HUES48 (cell line): ENCODE results near the gene SOST.

Source experiments
- H3K27ac ChIP-seq: one replicate; pipeline ENCODE4 v1.7.0; 2013; ENCODE audit warnings: low read depth, low read length, inconsistent platforms
- H3K27me3 ChIP-seq: 2 replicates; pipeline ENCODE4 v1.6.1; 2013; ENCODE audit warnings: mild to moderate bottlenecking, low read length; ENCODE audit not compliant: control insufficient read depth, insufficient read depth
- H3K36me3 ChIP-seq: 2 replicates; pipeline ENCODE4 v1.6.1; 2013; ENCODE audit warnings: low read length; ENCODE audit not compliant: control insufficient read depth, insufficient read depth
- H3K4me1 ChIP-seq: 2 replicates; pipeline ENCODE4 v1.6.1; 2013; ENCODE audit warnings: mild to moderate bottlenecking, low read length; ENCODE audit not compliant: control insufficient read depth, insufficient read depth
- H3K4me3 ChIP-seq: 2 replicates; pipeline ENCODE4 v1.5.1; 2013; ENCODE audit warnings: mild to moderate bottlenecking, low read depth, low read length
- H3K9ac ChIP-seq: 2 replicates; pipeline ENCODE4 v1.6.1; 2013; ENCODE audit warnings: mild to moderate bottlenecking, low read depth, low read length, moderate library complexity
- H3K9me3 ChIP-seq: 2 replicates; pipeline ENCODE4 v1.6.1; 2013; ENCODE audit warnings: low read length; ENCODE audit not compliant: control insufficient read depth, insufficient read depth

The SOST gene

GRCh38 chr17:43766413-43767052, 7.9 kb upstream of the SOST start:
- H3K9ac ChIP-seq: no peak overlapping the region
- no peaks in the 10 kb centered on the region for H3K9me3 ChIP-seq
- H3K36me3 ChIP-seq: peaks cover 27% of the 10 kb centered on the region
- H3K4me1 ChIP-seq: no peaks in the 10 kb centered on the region
- no peaks in the 10 kb centered on the region for H3K27me3 ChIP-seq
- H3K27ac ChIP-seq: no peak overlapping the region
- H3K4me3 ChIP-seq: no peak overlapping the region

GRCh38 chr17:43760254-43760852, 1.8 kb upstream of the SOST start:
- Histone ChIP-seq H3K4me3 (no peak overlapping the region), H3K36me3 (no peaks in the 10 kb centered on the region)

GRCh38 chr17:43759836-43760235, 1.2 kb upstream of the SOST start:
- H3K27ac ChIP-seq: peak overlapping the region; percentile 57
- H3K4me3 ChIP-seq: no peak overlapping the region
- H3K36me3 ChIP-seq: no peaks in the 10 kb centered on the region
- H3K4me1 ChIP-seq: peaks cover 9% of the 10 kb centered on the region
- no peaks in the 10 kb centered on the region for H3K9me3 ChIP-seq
- peaks cover 28% of the 10 kb centered on the region for H3K27me3 ChIP-seq
- H3K9ac ChIP-seq: no peak overlapping the region

More at GRCh38 chr17:43760254-43760852, 1.8 kb upstream of the SOST start:
- Histone ChIP-seq H3K27ac (peak overlapping the region; percentile 57), H3K4me1 (peaks cover 9% of the 10 kb centered on the region), H3K27me3 (peaks cover 23% of the 10 kb centered on the region), H3K9ac (no peak overlapping the region), H3K9me3 (no peaks in the 10 kb centered on the region)

GRCh38 chr17:43758086-43758485, 505 bp downstream of the SOST start:
- H3K4me1 ChIP-seq: peaks cover 9% of the 10 kb centered on the region
- no peak overlapping the region for H3K9ac ChIP-seq
- no peaks in the 10 kb centered on the region for H3K36me3 ChIP-seq
- no peak overlapping the region for H3K4me3 ChIP-seq
- H3K27ac ChIP-seq: no peak overlapping the region
- peaks cover 37% of the 10 kb centered on the region for H3K27me3 ChIP-seq
- H3K9me3 ChIP-seq: no peaks in the 10 kb centered on the region

- Histone ChIP-seq H3K9me3 (no peaks in the 10 kb centered on the region), H3K4me3 (no peak overlapping the region), H3K27ac (no peak overlapping the region), H3K4me1 (peaks cover 9% of the 10 kb centered on the region), H3K27me3 (peaks cover 37% of the 10 kb centered on the region), H3K36me3 (no peaks in the 10 kb centered on the region), H3K9ac (no peak overlapping the region)
Measured at GRCh38 chr17:43757171-43757660, 1.4 kb downstream of the SOST start.

- no peaks in the 10 kb centered on the region for H3K9me3 ChIP-seq
- no peaks in the 10 kb centered on the region for H3K36me3 ChIP-seq
- peaks cover 37% of the 10 kb centered on the region for H3K27me3 ChIP-seq
- H3K27ac ChIP-seq: no peak overlapping the region
- H3K4me3 ChIP-seq: no peak overlapping the region
- H3K9ac ChIP-seq: no peak overlapping the region
- H3K4me1 ChIP-seq: peaks cover 9% of the 10 kb centered on the region
Measured at GRCh38 chr17:43756201-43756600, 2.4 kb downstream of the SOST start.

GRCh38 chr17:43755389-43755875, 3.2 kb downstream of the SOST start:
- H3K9ac ChIP-seq: no peak overlapping the region
- no peaks in the 10 kb centered on the region for H3K36me3 ChIP-seq
- peak overlapping the region; percentile 45 for H3K4me3 ChIP-seq
- H3K27ac ChIP-seq: no peak overlapping the region
- H3K27me3 ChIP-seq: peaks cover 37% of the 10 kb centered on the region
- no peaks in the 10 kb centered on the region for H3K9me3 ChIP-seq
- peaks cover 9% of the 10 kb centered on the region for H3K4me1 ChIP-seq

- Histone ChIP-seq H3K9ac (no peak overlapping the region), H3K36me3 (no peaks in the 10 kb centered on the region), H3K4me3 (peak overlapping the region; percentile 45), H3K27me3 (peaks cover 37% of the 10 kb centered on the region), H3K4me1 (peaks cover 6% of the 10 kb centered on the region), H3K27ac (no peak overlapping the region), H3K9me3 (no peaks in the 10 kb centered on the region)
Measured at GRCh38 chr17:43754947-43755346, 3.6 kb downstream of the SOST start.

- H3K9ac ChIP-seq: no peak overlapping the region
- no peak overlapping the region for H3K4me3 ChIP-seq
- H3K27ac ChIP-seq: no peak overlapping the region
- H3K9me3 ChIP-seq: no peaks in the 10 kb centered on the region
- H3K4me1 ChIP-seq: no peaks in the 10 kb centered on the region; the same call in 1 of the 2 replicates
- no peaks in the 10 kb centered on the region for H3K36me3 ChIP-seq
- H3K27me3 ChIP-seq: peaks cover 34% of the 10 kb centered on the region
Measured at GRCh38 chr17:43753493-43754129, 5.0 kb downstream of the SOST start.

GRCh38 chr17:43750153-43750552, 8.4 kb downstream of the SOST start:
- H3K9ac ChIP-seq: no peak overlapping the region
- H3K36me3 ChIP-seq: no peaks in the 10 kb centered on the region
- peaks cover 10% of the 10 kb centered on the region for H3K4me1 ChIP-seq
- peaks cover 12% of the 10 kb centered on the region for H3K27me3 ChIP-seq
- H3K9me3 ChIP-seq: no peaks in the 10 kb centered on the region
- H3K4me3 ChIP-seq: no peak overlapping the region
- no peak overlapping the region for H3K27ac ChIP-seq

- Histone ChIP-seq H3K9ac (no peak overlapping the region), H3K9me3 (no peaks in the 10 kb centered on the region), H3K4me1 (peaks cover 10% of the 10 kb centered on the region), H3K4me3 (no peak overlapping the region), H3K27ac (no peak overlapping the region), H3K36me3 (no peaks in the 10 kb centered on the region), H3K27me3 (no peaks in the 10 kb centered on the region)
Measured at GRCh38 chr17:43745541-43745940, 13.1 kb downstream of the SOST start.
